Smooth muscle cell (in vitro differentiated cells): Measurements from ENCODE around the gene SLC22A14. TPM values are rescaled to one million over a fixed set of nuclear protein-coding genes. Genes with fewer than 3 reads are reported as not detected.

Experiments used
- DNase-seq: peaks from one replicate; lab custom pipeline; 2025; ENCODE audit not compliant: unreplicated experiment; lab: John Stamatoyannopoulos, UW
- H2AFZ ChIP-seq: fragments of 200-600 bp; sonication (generic); 2 replicates; pipeline ENCODE4 v1.6.0; 2016; ENCODE audit warnings: antibody characterized with exemption, low read depth, mild to moderate bottlenecking
- H3F3A ChIP-seq: fragments of 200-600 bp; sonication (generic); 2 replicates; pipeline ENCODE4 v1.6.0; 2017; ENCODE audit warnings: antibody characterized with exemption, low read depth
- H3K27ac ChIP-seq: fragments of 200-600 bp; sonication (generic); 2 replicates; pipeline ENCODE4 v1.5.1; 2016; ENCODE audit warnings: low read depth, mild to moderate bottlenecking
- H3K27me3 ChIP-seq: fragments of 200-600 bp; sonication (generic); 2 replicates; pipeline ENCODE4 v1.6.1; 2016; ENCODE audit warnings: low read depth, mild to moderate bottlenecking
- H3K36me3 ChIP-seq: fragments of 200-600 bp; sonication (generic); 2 replicates; pipeline ENCODE4 v1.5.1; 2016; ENCODE audit warnings: low read depth
- H3K4me1 ChIP-seq: fragments of 200-600 bp; sonication (generic); 2 replicates; pipeline ENCODE4 v1.5.1; 2016; ENCODE audit warnings: low read depth
- H3K4me2 ChIP-seq: fragments of 200-600 bp; sonication (generic); 2 replicates; pipeline ENCODE4 v1.6.0; 2016; ENCODE audit warnings: mild to moderate bottlenecking
- H3K4me3 ChIP-seq: fragments of 200-600 bp; sonication (generic); 2 replicates; pipeline ENCODE4 v1.5.1; 2016; ENCODE audit warnings: mild to moderate bottlenecking
- H3K79me2 ChIP-seq: fragments of 200-600 bp; sonication (generic); 2 replicates; pipeline ENCODE4 v1.6.0; 2016; ENCODE audit warnings: low read depth, mild to moderate bottlenecking
- H3K9ac ChIP-seq: fragments of 200-600 bp; sonication (generic); 2 replicates; pipeline ENCODE4 v1.6.0; 2016; ENCODE audit warnings: low read depth
- H3K9me3 ChIP-seq: fragments of 200-600 bp; sonication (generic); replicated peaks from 2 replicates; pipeline ENCODE4 v1.5.1; 2016; ENCODE audit warnings: low read depth
- H4K20me1 ChIP-seq: fragments of 200-600 bp; sonication (generic); 2 replicates; pipeline ENCODE4 v1.6.0; 2016; ENCODE audit warnings: low read depth
- WGBS: methylation state at CpG from one replicate; pipeline ENCODE4 v1.1.7; 2016; ENCODE audit warnings: low lambda C conversion rate; 5-methylcytosine and 5-hydroxymethylcytosine counted together
- polyA plus RNA-seq: library from polyadenylated mRNA; unstranded; fragments of >200 nt; fragmentation: Nextera tagmentation; extraction: Ambion mirVana; gene quantifications from 2 replicates; pipeline ENCODE4 v1.2.1, GENCODE V29; 2016
- total RNA-seq: library from RNA; depleted of rRNA; stranded (reverse); fragments of >200 nt; gene quantifications from 2 replicates; pipeline ENCODE4 v1.2.3, GENCODE V29; 2014
- TF ChIP-seq, protein P1 (sequence below): fragments of 200-600 bp; sonication (generic); IDR thresholded peaks from 2 replicates; pipeline ENCODE4 v1.5.1; 2017; ENCODE audit warnings: borderline replicate concordance, mild to moderate bottlenecking, antibody characterized with exemption; ENCODE audit not compliant: insufficient read depth, poor library complexity, severe bottlenecking

SLC22A14 gene
- total and polyA plus RNA-seq, 2 experiments from 2014 or later: 0.09 to 0.66 TPM

- WGBS: 93% methylated on average over 4 of the region's 4 CpGs
- no peak overlapping the region for H3K9ac ChIP-seq
- H3K79me2 ChIP-seq: no peaks in the 10 kb centered on the region
- no peak overlapping the region for H3K4me3 ChIP-seq
- TF ChIP-seq, protein P1, sequence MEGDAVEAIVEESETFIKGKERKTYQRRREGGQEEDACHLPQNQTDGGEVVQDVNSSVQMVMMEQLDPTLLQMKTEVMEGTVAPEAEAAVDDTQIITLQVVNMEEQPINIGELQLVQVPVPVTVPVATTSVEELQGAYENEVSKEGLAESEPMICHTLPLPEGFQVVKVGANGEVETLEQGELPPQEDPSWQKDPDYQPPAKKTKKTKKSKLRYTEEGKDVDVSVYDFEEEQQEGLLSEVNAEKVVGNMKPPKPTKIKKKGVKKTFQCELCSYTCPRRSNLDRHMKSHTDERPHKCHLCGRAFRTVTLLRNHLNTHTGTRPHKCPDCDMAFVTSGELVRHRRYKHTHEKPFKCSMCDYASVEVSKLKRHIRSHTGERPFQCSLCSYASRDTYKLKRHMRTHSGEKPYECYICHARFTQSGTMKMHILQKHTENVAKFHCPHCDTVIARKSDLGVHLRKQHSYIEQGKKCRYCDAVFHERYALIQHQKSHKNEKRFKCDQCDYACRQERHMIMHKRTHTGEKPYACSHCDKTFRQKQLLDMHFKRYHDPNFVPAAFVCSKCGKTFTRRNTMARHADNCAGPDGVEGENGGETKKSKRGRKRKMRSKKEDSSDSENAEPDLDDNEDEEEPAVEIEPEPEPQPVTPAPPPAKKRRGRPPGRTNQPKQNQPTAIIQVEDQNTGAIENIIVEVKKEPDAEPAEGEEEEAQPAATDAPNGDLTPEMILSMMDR: no peak
- DNase-seq: no peak
- no peaks in the 10 kb centered on the region for H3K27me3 ChIP-seq
- no peak overlapping the region for H3K27ac ChIP-seq
- H3K4me1 ChIP-seq: no peaks in the 10 kb centered on the region
- H3K9me3 ChIP-seq: no peaks in the 10 kb centered on the region
- no peaks in the 10 kb centered on the region for H4K20me1 ChIP-seq
- H3F3A ChIP-seq: no peaks in the 10 kb centered on the region
- no peak overlapping the region for H3K4me2 ChIP-seq
- no peaks in the 10 kb centered on the region for H3K36me3 ChIP-seq
- H2AFZ ChIP-seq: no peak overlapping the region
These were observed 71.1 kb downstream of the SLC22A14 start for GRCh38 chr3:38353151-38353550.

DNA sequence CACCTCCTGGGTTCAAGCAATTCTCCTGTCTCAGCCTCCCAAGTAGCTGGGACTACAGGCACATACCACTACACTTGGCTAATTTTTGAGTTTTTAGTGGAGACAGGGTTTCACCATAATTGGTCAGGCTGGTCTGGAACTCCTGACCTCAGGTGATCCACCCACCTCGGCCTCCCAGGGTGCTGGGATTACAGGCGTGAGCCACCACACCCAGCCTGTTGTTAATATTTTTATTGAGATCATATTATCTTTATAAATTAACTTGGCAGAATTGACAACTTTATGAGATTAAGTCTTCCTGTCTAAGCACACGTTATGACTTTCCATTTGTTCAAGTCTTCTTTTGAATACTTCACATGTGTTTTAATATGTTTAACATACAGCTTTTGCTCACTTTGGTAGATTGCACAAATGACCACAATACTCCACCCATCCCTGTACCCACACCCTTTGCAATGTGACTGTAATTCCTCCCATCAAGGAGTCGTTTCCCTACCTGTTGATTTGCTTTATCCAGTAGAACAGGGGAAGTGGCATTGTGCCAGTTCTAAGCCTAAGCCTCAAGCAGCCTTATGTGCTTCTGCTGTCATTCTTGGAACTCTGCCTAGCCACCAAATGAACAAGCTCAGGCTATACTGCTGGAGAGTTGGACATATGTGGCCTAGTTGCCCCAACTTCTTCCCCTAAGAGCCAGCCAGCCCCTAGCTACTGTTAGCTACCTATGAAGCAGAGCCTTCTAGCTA lies 72.7 kb downstream of the SLC22A14 start:
- DNase-seq: no peak
- H3K27ac ChIP-seq: no peak overlapping the region
- no peaks in the 10 kb centered on the region for H4K20me1 ChIP-seq
- no peak overlapping the region for H2AFZ ChIP-seq
- no peak overlapping the region for H3K4me2 ChIP-seq
- H3K9ac ChIP-seq: no peak overlapping the region
- H3K4me3 ChIP-seq: no peak overlapping the region
- TF ChIP-seq, protein P1: no peak
- H3K79me2 ChIP-seq: no peaks in the 10 kb centered on the region
- H3K9me3 ChIP-seq: no peaks in the 10 kb centered on the region
- no peaks in the 10 kb centered on the region for H3F3A ChIP-seq
- 92% methylated on average over 4 of the region's 4 CpGs for WGBS
- no peaks in the 10 kb centered on the region for H3K27me3 ChIP-seq
- no peaks in the 10 kb centered on the region for H3K36me3 ChIP-seq
- no peaks in the 10 kb centered on the region for H3K4me1 ChIP-seq

- H4K20me1 ChIP-seq: no peaks in the 10 kb centered on the region
- no peaks in the 10 kb centered on the region for H3F3A ChIP-seq
- no peaks in the 10 kb centered on the region for H3K9me3 ChIP-seq
- DNase-seq: no peak
- 97% methylated on average over 6 of the region's 6 CpGs for WGBS
- no peaks in the 10 kb centered on the region for H3K79me2 ChIP-seq
- no peak overlapping the region for H3K9ac ChIP-seq
- no peak overlapping the region for H3K27ac ChIP-seq
- H3K4me1 ChIP-seq: no peaks in the 10 kb centered on the region
- no peaks in the 10 kb centered on the region for H3K36me3 ChIP-seq
- TF ChIP-seq, protein P1: no peak
- H3K4me2 ChIP-seq: no peak overlapping the region
- H3K4me3 ChIP-seq: no peak overlapping the region
- H2AFZ ChIP-seq: no peak overlapping the region
- H3K27me3 ChIP-seq: no peaks in the 10 kb centered on the region
These were observed 76.9 kb downstream of the SLC22A14 start for GRCh38 chr3:38359038-38359437.

- H3K79me2 ChIP-seq: no peaks in the 10 kb centered on the region
- no peak overlapping the region for H3K4me2 ChIP-seq
- no peak overlapping the region for H3K4me3 ChIP-seq
- no peak for DNase-seq
- H4K20me1 ChIP-seq: no peaks in the 10 kb centered on the region
- no peak overlapping the region for H3K9ac ChIP-seq
- H3K4me1 ChIP-seq: no peaks in the 10 kb centered on the region
- H3F3A ChIP-seq: no peaks in the 10 kb centered on the region
- H2AFZ ChIP-seq: no peak overlapping the region
- TF ChIP-seq, protein P1: no peak
- no peak overlapping the region for H3K27ac ChIP-seq
- no peaks in the 10 kb centered on the region for H3K36me3 ChIP-seq
- H3K9me3 ChIP-seq: no peaks in the 10 kb centered on the region
- no peaks in the 10 kb centered on the region for H3K27me3 ChIP-seq
- 89% methylated on average over 3 of the region's 3 CpGs for WGBS
These were observed 78.3 kb downstream of the SLC22A14 start for GRCh38 chr3:38360345-38360744.
